ENCODE results near the gene PLEKHA6.

PLEKHA6 gene

GRCh38 chr1:204176049-204176448 is 183.7 kb downstream of the PLEKHA6 start:
- DNase-seq = no peak

- DNase-seq = no peak
Observed at GRCh38 chr1:204174958-204175357, 184.8 kb downstream of the PLEKHA6 start.

- no peak for DNase-seq
Observed at GRCh38 chr1:204172404-204173029, 187.2 kb downstream of the PLEKHA6 start.

- peak; percentile 48 for DNase-seq
Observed at GRCh38 chr1:204171751-204172178, 188.0 kb downstream of the PLEKHA6 start.

- DNase-seq = no peak
Observed at GRCh38 chr1:204170494-204171155, 189.1 kb downstream of the PLEKHA6 start.

GRCh38 chr1:204169858-204170257 is 189.9 kb downstream of the PLEKHA6 start:
- DNase-seq = no peak
